GM12891 (cell line): Measurements from ENCODE around the gene DNAJB12.

Experiments
- POLR2A ChIP-seq: IDR thresholded peaks from 2 replicates; pipeline ENCODE4 v1.6.1; 2011; ENCODE audit warnings: low read depth, low read length, control low read depth
- POLR2AphosphoS5 ChIP-seq: IDR thresholded peaks from 2 replicates; pipeline ENCODE4 v1.6.1; 2011; ENCODE audit warnings: low read depth, low read length, control low read depth
- TAF1 ChIP-seq: IDR thresholded peaks from 2 replicates; pipeline ENCODE4 v1.6.1; 2011; ENCODE audit warnings: low read depth, low read length, control low read depth

- no peak for TF ChIP-seq POLR2A
- TF ChIP-seq POLR2AphosphoS5: no peak
- TF ChIP-seq TAF1: no peak
Observed at GRCh38 chr10:72392571-72392970, 37.9 kb upstream of the DNAJB12 start.
